ENCODE results near the gene CAB39L.

Gene CAB39L

GRCh38 chr13:49305792-49306425 lies 138.0 kb downstream of the CAB39L start:
- no peak overlapping the region for H3K27ac ChIP-seq
- no peak overlapping the region for H3K4me3 ChIP-seq (ENCODE audit: low read depth in 1 of 2, low read length in 1 of 2)
- no peak for TF ChIP-seq CTCF (IDR thresholded peaks at IDR 0.05)
- peaks cover 8% of the 10 kb centered on the region for H3K36me3 ChIP-seq
- H3K27me3 ChIP-seq: no peaks in the 10 kb centered on the region
- H3K9me3 ChIP-seq: no peaks in the 10 kb centered on the region
- peaks cover 6 to 8% of the 10 kb centered on the region in 2 experiments for H3K4me1 ChIP-seq (ENCODE audit: control insufficient read depth in 1 of 2, insufficient read depth in 1 of 2, low read depth in 1 of 2, low read length in 1 of 2)

GRCh38 chr13:49304763-49305700 lies 138.8 kb downstream of the CAB39L start:
- no peaks in the 10 kb centered on the region for H3K27me3 ChIP-seq
- peaks cover 6 to 8% of the 10 kb centered on the region in 2 experiments for H3K4me1 ChIP-seq (ENCODE audit: control insufficient read depth in 1 of 2, insufficient read depth in 1 of 2, low read depth in 1 of 2, low read length in 1 of 2)
- peaks cover 4% of the 10 kb centered on the region for H3K36me3 ChIP-seq
- no peaks in the 10 kb centered on the region for H3K9me3 ChIP-seq
- no peak for TF ChIP-seq CTCF (IDR thresholded peaks at IDR 0.05)
- no peak overlapping the region for H3K4me3 ChIP-seq (ENCODE audit: low read depth in 1 of 2, low read length in 1 of 2)
- H3K27ac ChIP-seq: no peak overlapping the region

GRCh38 chr13:49304356-49304755 lies 139.5 kb downstream of the CAB39L start:
- Histone ChIP-seq H3K4me3 (ENCODE audit: low read depth in 1 of 2, low read length in 1 of 2) (no peak overlapping the region), H3K4me1 (ENCODE audit: control insufficient read depth in 1 of 2, insufficient read depth in 1 of 2, low read depth in 1 of 2, low read length in 1 of 2) (peaks cover 6 to 8% of the 10 kb centered on the region in 2 experiments), H3K9me3 (no peaks in the 10 kb centered on the region), H3K36me3 (peaks cover 5% of the 10 kb centered on the region), H3K27me3 (no peaks in the 10 kb centered on the region), H3K27ac (no peak overlapping the region)
- no peak for TF ChIP-seq CTCF (IDR thresholded peaks at IDR 0.05)

- Histone ChIP-seq H3K9me3 (no peaks in the 10 kb centered on the region), H3K27me3 (no peaks in the 10 kb centered on the region), H3K4me3 (ENCODE audit: low read depth in 1 of 2, low read length in 1 of 2) (no peak overlapping the region), H3K36me3 (peaks cover 10% of the 10 kb centered on the region), H3K27ac (no peak overlapping the region), H3K4me1 (ENCODE audit: control insufficient read depth in 1 of 2, insufficient read depth in 1 of 2, low read depth in 1 of 2, low read length in 1 of 2) (peaks cover 6 to 8% of the 10 kb centered on the region in 2 experiments)
- TF ChIP-seq CTCF (IDR thresholded peaks at IDR 0.05): no peak
Observed at GRCh38 chr13:49303533-49304252, 140.2 kb downstream of the CAB39L start.

GRCh38 chr13:49302817-49303216 lies 141.0 kb downstream of the CAB39L start:
- H3K9me3 ChIP-seq: no peaks in the 10 kb centered on the region
- H3K4me3 ChIP-seq (ENCODE audit: low read depth in 1 of 2, low read length in 1 of 2): no peak overlapping the region
- peaks cover 6 to 8% of the 10 kb centered on the region in 2 experiments for H3K4me1 ChIP-seq (ENCODE audit: control insufficient read depth in 1 of 2, insufficient read depth in 1 of 2, low read depth in 1 of 2, low read length in 1 of 2)
- TF ChIP-seq CTCF (IDR thresholded peaks at IDR 0.05): no peak
- H3K36me3 ChIP-seq: peaks cover 16% of the 10 kb centered on the region
- H3K27me3 ChIP-seq: no peaks in the 10 kb centered on the region
- no peak overlapping the region for H3K27ac ChIP-seq

Data from neutrophil (primary cell).